Endometrial microvascular endothelial cells (primary cell): ENCODE results near the gene SPACA9. TPM values are rescaled to one million over a fixed set of nuclear protein-coding genes. Genes with fewer than 3 reads are reported as not detected.

Experiments
- in situ Hi-C: cut with HindIII; loops from 2 replicates; pipeline ENCODE4 v1.10.0; 2017; ENCODE audit warnings: low sequenced_read_pairs, low pct_unique_long_range_greater_than_20kb; ENCODE audit errors: inconsistent ontology term
- total RNA-seq: library from RNA; depleted of rRNA; stranded (reverse); fragments of >200 nt; gene quantifications from one replicate; pipeline ENCODE4 v1.2.3, GENCODE V29; 2015; ENCODE audit errors: inconsistent ontology term

The SPACA9 gene
- total RNA-seq, 1 donor from 2014 or later = 2.9 TPM

DNA sequence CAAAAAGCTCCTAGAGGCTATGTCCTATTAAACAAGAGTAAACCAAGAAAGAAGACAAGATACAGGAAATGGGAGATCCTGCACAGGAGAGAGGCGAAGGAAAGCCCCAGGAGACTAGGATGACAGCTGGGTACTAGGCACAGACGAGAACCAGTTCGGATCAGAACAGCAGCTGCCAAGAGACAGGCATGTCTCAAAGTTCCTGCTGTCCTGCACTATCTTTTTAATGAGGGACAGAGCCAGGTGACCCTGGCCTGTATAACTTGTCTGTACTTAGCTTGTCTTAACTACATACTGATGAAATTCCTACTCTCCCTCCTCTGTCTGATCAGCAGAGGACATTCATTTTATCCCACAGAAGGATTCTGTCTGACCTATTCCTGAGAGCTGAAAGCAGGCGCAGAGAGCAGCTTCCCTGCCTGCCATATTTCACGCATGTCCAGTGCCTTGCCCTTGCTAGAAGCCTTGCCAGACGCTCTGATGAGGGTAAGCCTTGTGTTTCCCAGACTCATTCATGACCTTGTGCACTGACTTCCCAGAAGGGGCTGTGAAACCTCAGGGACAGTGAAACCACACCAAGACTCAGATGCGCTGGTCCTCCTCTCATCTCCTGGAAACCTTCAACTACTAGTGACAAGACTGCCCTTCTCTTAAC lies 41.0 kb downstream of the SPACA9 start:
- in situ Hi-C loops = no loop called here

DNA sequence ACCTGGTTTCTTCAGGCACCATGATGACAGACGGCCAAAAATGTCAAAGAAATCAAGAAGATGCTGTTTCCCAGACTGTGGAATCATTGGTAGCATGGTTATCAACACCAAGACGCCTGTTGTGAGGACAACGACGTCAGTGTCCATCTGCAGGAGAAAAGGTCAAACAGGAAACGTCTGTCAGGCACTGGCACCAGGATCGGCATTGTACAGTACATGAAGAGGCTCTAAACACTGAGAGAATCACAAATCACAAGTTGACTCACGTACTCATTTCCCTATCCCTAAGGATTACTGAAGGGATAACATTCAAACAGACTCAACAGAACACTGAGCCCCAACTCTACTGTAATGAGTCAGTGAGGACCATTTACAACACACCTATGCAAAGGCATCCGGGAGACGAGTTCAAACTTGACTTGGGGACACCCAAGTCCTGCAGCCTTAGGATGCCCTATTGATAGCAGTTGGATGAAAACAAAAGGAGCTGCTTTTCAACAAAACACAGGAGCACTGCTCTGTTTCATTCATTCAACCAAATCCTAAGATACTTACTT lies 44.7 kb downstream of the SPACA9 start:
- in situ Hi-C loops = no loop called here

GRCh38 chr9:132927704-132928103 lies 49.0 kb downstream of the SPACA9 start:
- in situ Hi-C loops = no loop called here

DNA sequence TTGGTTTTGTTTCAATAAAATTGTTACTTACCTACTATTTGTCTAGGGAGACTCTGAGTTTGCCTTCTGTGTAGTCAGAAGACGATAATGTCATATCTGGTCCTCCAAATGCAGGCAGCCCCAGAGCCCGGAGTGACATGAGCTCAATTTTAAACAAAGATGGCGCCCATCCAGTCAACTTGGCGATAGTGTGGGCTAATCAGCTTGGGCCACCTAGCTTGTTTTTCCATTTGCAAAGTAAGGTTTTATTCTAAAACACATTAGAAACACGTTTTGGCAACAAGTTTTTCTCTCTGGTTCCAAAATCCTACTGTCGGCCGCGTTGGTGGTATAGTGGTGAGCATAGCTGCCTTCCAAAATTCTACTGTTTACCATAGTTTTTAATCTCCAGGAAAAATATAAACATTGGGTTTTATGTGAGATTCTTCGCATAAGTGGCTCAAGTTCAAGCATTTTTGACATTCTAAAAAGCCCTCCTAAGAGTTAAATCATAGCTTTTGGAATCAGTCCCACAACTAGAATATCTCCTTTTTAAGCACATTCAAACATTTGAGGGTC lies 52.6 kb downstream of the SPACA9 start:
- in situ Hi-C loops = no loop called here

GRCh38 chr9:132935026-132935425 lies 56.3 kb downstream of the SPACA9 start:
- in situ Hi-C loops = no loop called here

DNA sequence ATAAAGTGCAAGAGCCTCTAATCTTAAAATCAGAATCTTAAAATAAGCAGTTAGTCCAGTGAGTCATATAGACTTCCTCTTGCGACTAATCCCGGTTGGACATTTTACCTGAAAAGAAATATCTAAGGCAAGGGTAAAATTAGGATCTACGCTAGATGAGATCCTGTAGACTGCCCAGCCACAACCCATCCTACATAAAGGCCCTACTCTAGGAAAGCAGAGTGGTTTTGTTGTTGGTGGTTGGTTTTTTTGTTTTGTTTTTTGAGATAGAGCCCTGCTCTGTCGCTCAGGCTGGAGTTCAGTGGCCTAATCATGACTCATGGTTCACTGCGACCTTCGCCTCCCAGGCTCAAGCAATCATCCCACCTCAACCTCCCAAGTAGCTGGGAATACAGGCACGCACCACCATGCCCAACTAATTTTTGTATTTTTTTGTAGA lies 58.8 kb downstream of the SPACA9 start:
- in situ Hi-C loops = no loop called here

GRCh38 chr9:132939169-132939568 lies 60.5 kb downstream of the SPACA9 start:
- in situ Hi-C loops = no loop called here

Other genes with a start within 250 kb of the SPACA9 start
- gene DDX31, start 208.9 kb upstream of the SPACA9 start, total RNA-seq = 14.7 TPM
- 16.3 TPM for gene GTF3C4, start 208.4 kb upstream of the SPACA9 start, total RNA-seq
- not detected for gene AK8, start 614 bp upstream of the SPACA9 start, total RNA-seq
- 19.0 TPM for gene TSC1, start 65.7 kb downstream of the SPACA9 start, total RNA-seq
- not detected for gene GFI1B, start 99.8 kb downstream of the SPACA9 start, total RNA-seq
- gene GTF3C5, start 152.1 kb downstream of the SPACA9 start, total RNA-seq = 58.4 TPM
- gene CEL, start 183.1 kb downstream of the SPACA9 start, total RNA-seq = 0.37 TPM
- 17.6 TPM for gene RALGDS, start 242.3 kb downstream of the SPACA9 start, total RNA-seq